Vagina (tissue), 2 donors: ENCODE data around the gene MYZAP. TPM values are rescaled to one million over a fixed set of nuclear protein-coding genes. Genes with fewer than 3 reads are reported as not detected.

ENCODE experiments used
- DNase-seq, 2 donors: peaks; one replicate each; pipeline ENCODE4 v3.0.0-alpha.2; 2017; ENCODE audit errors: extremely low spot score in 2 of 2
- H3K27ac ChIP-seq: fragments of 200-600 bp; sonication (generic); one replicate; pipeline ENCODE4 v1.5.1; 2019
- H3K27me3 ChIP-seq: fragments of 200-600 bp; sonication (generic); one replicate; pipeline ENCODE4 v1.5.1; 2019
- H3K36me3 ChIP-seq, 2 donors: fragments of 200-600 bp; sonication (generic); one replicate each; pipeline ENCODE4 v1.5.1; 2017 to 2019
- H3K4me1 ChIP-seq: fragments of 200-600 bp; sonication (generic); one replicate; pipeline ENCODE4 v1.5.1; 2019
- H3K4me3 ChIP-seq, 2 donors: fragments of 200-600 bp; sonication (generic); 1 replicate in 1 of 2; 2 replicates in 1 of 2; pipeline ENCODE4 v1.5.1; 2016 to 2019
- H3K9me3 ChIP-seq: fragments of 200-600 bp; sonication (generic); one replicate; pipeline ENCODE4 v1.5.1; 2019
- POLR2A ChIP-seq, 2 donors: fragments of 450-650 bp; IDR thresholded peaks; one replicate each; pipeline ENCODE4 v1.6.1; 2017; ENCODE audit warnings: antibody characterized with exemption in 2 of 2, mild to moderate bottlenecking in 2 of 2, moderate library complexity in 2 of 2
- POLR2AphosphoS5 ChIP-seq, 2 donors: sonication (generic); formaldehyde crosslinking; IDR thresholded peaks; one replicate each; pipeline ENCODE4 v1.9.0; 2017; ENCODE audit warnings: antibody characterized with exemption in 2 of 2, mild to moderate bottlenecking in 2 of 2, low read depth in 1 of 2; ENCODE audit not compliant: insufficient read depth in 1 of 2
- intact Hi-C: fragments of 100-400 bp; cut with DNase I; formaldehyde crosslinking; loops from one replicate; pipeline ENCODE4 v1.15.1; 2023
- total RNA-seq: library from RNA; depleted of rRNA; stranded (reverse); fragments of >200 nt; gene quantifications from one replicate; pipeline ENCODE4 v1.2.3, GENCODE V29; 2016
- TF ChIP-seq, protein P1 (sequence below), 3 experiments: fragments of 450-650 bp in 2 of 3; fragments of 200-600 bp in 1 of 3; sonication (generic) in 1 of 3; IDR thresholded peaks; one replicate each; pipeline ENCODE4 v1.5.1; 2017 to 2019; ENCODE audit warnings: antibody characterized with exemption in 3 of 3, mild to moderate bottlenecking in 2 of 3, moderate library complexity in 2 of 3

MYZAP gene
- total RNA-seq, 1 donor from 2014 or later: 15.2 TPM

DNA sequence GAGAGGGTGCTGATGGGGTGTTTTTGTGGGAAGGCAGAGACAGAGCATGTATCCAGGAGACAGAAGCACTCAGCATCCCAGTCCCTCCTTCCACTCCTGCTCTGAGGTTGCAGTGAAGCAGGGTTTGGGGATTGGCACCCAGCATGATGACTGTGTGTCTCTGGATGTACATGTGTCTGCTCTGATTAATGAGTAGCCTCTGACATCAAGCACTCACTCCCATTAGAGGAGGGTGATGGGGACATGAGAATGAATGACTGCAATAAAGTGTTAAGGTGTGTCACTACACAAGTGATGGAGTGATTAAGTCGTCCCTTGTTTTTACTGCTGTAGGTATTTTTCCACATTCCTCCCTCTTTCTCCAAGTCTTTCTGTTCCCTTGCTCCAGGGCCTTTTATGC, 9.6 kb upstream of the MYZAP start:
- no peaks in the 10 kb centered on the region for H3K27me3 ChIP-seq
- no peak for TF ChIP-seq POLR2A (IDR thresholded peaks at IDR 0.05)
- no peak overlapping the region for H3K27ac ChIP-seq
- intact Hi-C loops: no loop called here
- no peak overlapping the region for H3K4me3 ChIP-seq
- no peak for DNase-seq
- no peaks in the 10 kb centered on the region for H3K9me3 ChIP-seq
- peaks cover 1% of the 10 kb centered on the region for H3K4me1 ChIP-seq
- H3K36me3 ChIP-seq: no peaks in the 10 kb centered on the region

DNA sequence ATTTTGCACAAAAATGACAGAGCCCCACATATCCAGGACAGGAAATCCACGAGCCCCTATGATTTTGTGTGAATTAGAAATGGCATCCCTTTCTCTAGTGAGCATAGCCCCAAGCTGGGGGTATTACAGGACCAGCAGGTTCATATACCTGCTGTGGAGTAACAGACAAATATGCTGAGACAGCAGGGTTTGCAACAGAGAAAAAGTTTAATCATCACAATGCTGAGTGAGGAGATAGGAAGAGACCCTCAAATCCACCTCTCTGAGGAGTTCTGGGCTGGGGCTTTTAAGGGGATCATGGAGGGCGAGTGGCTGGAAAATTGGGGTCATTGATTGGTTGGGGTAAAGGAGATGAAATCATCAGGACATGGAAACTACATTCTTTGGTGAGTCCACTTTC, 8.4 kb upstream of the MYZAP start:
- no peak overlapping the region for H3K27ac ChIP-seq
- no peak overlapping the region for H3K4me3 ChIP-seq
- H3K36me3 ChIP-seq: no peaks in the 10 kb centered on the region
- H3K4me1 ChIP-seq: peaks cover 7% of the 10 kb centered on the region
- TF ChIP-seq POLR2A (IDR thresholded peaks at IDR 0.05): no peak
- TF ChIP-seq, protein P1, sequence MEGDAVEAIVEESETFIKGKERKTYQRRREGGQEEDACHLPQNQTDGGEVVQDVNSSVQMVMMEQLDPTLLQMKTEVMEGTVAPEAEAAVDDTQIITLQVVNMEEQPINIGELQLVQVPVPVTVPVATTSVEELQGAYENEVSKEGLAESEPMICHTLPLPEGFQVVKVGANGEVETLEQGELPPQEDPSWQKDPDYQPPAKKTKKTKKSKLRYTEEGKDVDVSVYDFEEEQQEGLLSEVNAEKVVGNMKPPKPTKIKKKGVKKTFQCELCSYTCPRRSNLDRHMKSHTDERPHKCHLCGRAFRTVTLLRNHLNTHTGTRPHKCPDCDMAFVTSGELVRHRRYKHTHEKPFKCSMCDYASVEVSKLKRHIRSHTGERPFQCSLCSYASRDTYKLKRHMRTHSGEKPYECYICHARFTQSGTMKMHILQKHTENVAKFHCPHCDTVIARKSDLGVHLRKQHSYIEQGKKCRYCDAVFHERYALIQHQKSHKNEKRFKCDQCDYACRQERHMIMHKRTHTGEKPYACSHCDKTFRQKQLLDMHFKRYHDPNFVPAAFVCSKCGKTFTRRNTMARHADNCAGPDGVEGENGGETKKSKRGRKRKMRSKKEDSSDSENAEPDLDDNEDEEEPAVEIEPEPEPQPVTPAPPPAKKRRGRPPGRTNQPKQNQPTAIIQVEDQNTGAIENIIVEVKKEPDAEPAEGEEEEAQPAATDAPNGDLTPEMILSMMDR (IDR thresholded peaks at IDR 0.05): no peak
- no peak for TF ChIP-seq POLR2AphosphoS5 (IDR thresholded peaks at IDR 0.05; ENCODE audit: insufficient read depth in 1 of 2, low read depth in 1 of 2)
- H3K9me3 ChIP-seq: no peaks in the 10 kb centered on the region
- no peaks in the 10 kb centered on the region for H3K27me3 ChIP-seq
- no peak for DNase-seq
- intact Hi-C loops: no loop called here

DNA sequence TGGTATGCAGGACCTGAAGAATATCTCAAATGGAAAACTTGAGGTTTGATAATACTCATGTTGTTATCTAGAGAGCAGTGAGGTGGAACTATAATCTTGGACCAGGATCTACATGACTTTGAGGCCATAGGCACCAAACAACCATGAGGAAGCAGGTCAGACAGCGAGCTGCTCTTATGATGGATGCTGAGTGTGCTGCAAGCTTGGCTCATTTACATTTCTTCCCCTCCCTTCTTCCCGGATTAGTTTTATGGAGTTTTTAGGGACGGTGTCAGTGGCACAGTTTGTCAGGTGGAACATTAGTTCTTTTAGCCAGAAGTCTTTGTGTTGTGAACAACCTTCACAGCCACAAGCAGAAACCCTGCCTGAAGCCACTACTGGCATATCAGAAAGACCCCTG, 8.0 kb upstream of the MYZAP start:
- no peaks in the 10 kb centered on the region for H3K9me3 ChIP-seq
- DNase-seq: no peak
- H3K27me3 ChIP-seq: no peaks in the 10 kb centered on the region
- no peak overlapping the region for H3K4me3 ChIP-seq
- intact Hi-C loops: no loop called here
- no peaks in the 10 kb centered on the region for H3K36me3 ChIP-seq
- peaks cover 11% of the 10 kb centered on the region for H3K4me1 ChIP-seq
- no peak for TF ChIP-seq POLR2AphosphoS5 (IDR thresholded peaks at IDR 0.05; ENCODE audit: insufficient read depth in 1 of 2, low read depth in 1 of 2)
- no peak for TF ChIP-seq POLR2A (IDR thresholded peaks at IDR 0.05)
- TF ChIP-seq, protein P1 (IDR thresholded peaks at IDR 0.05): no peak
- no peak overlapping the region for H3K27ac ChIP-seq

DNA sequence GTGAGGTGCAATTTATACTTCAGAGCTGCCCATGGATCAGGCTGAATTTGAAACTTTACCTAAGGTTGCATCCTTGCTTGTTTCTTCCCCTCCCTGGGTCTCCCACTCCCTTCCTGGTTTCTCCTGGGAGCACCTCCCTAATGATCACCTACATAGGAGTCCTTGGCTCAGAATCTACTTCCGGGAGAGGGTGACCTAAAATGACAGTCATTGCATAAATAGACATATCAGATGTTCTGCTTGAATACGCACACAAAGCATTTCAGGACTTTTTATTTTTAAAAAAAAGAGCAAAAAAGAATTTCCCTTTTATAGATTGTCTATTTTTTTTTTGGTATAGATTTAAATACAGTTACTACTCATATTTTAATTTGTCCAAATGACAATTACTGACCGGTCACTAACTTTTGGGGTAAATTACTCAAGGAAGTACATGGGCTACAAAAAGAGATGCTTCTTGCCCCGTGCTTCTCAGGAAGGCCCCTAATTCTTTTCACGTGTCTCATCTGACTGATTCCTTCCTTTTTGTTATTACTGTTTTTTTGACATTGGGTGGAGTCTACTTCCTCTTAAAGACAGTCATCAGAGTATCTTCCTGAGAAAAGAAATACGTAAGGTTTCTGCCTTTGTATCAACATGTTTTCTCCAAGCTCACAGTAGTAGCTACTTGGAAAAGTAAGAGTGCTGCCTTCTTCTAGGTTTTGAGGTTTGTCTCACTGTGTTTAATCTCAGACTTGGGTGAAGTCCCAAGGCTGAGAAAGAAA, 4.9 kb upstream of the MYZAP start:
- peaks cover 23% of the 10 kb centered on the region for H3K4me1 ChIP-seq
- no peaks in the 10 kb centered on the region for H3K27me3 ChIP-seq
- H3K9me3 ChIP-seq: no peaks in the 10 kb centered on the region
- no peak overlapping the region for H3K27ac ChIP-seq
- intact Hi-C loops: no loop called here
- no peak for DNase-seq
- TF ChIP-seq POLR2AphosphoS5 (IDR thresholded peaks at IDR 0.05; ENCODE audit: insufficient read depth in 1 of 2, low read depth in 1 of 2): no peak
- no peak for TF ChIP-seq POLR2A (IDR thresholded peaks at IDR 0.05)
- no peaks in the 10 kb centered on the region for H3K36me3 ChIP-seq
- H3K4me3 ChIP-seq: no peak overlapping the region

DNA sequence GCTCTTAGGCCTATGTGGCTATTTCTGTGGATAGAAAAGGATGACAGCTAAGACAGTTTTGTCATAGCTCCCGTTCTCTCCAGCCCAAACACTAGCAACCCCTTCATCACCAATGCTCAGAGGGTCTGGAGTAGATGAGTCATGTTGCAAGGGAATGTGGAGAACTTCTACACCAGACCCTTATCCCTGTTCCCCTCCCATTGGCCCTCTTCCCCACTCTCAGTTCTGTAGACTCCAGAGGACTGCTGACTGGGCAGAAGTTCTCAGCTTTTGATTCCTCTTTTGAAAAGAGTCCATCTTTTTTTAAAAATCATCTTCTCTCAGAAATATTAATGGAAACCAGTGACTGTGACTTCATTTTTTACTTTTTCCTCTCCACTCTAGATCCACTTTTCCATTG, 2.4 kb upstream of the MYZAP start:
- H3K9me3 ChIP-seq: no peaks in the 10 kb centered on the region
- H3K4me1 ChIP-seq: peaks cover 28% of the 10 kb centered on the region
- no peak overlapping the region for H3K4me3 ChIP-seq
- H3K27ac ChIP-seq: peak overlapping the region; percentile 29
- no peaks in the 10 kb centered on the region for H3K36me3 ChIP-seq
- H3K27me3 ChIP-seq: no peaks in the 10 kb centered on the region
- DNase-seq: no peak
- TF ChIP-seq, protein P1 (IDR thresholded peaks at IDR 0.05): no peak
- TF ChIP-seq POLR2A (IDR thresholded peaks at IDR 0.05) (no peak), POLR2AphosphoS5 (IDR thresholded peaks at IDR 0.05; ENCODE audit: insufficient read depth in 1 of 2, low read depth in 1 of 2) (no peak)
- intact Hi-C loops: no loop called here

DNA sequence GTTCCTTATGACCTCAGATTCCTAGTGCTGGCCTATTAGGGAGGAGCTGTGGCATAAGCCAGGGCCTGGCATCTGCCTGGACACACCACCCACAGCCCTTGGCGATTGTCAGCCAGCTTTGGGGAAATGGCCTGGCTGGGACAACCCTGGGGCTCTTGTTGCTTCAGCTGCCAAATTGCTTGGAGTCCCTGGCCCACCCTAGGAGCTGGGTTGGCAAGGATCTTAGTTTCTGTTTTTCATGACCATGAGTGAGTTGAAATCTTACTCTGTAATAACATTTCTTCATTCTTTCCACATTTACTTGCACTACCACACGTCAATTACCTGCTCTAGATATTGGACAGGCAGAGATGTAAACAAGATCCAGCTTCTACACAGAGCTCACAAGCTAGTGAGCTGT, 1.9 kb upstream of the MYZAP start:
- Histone ChIP-seq H3K27ac (peak overlapping the region; percentile 29), H3K4me3 (no peak overlapping the region), H3K4me1 (peaks cover 31% of the 10 kb centered on the region), H3K36me3 (no peaks in the 10 kb centered on the region), H3K9me3 (no peaks in the 10 kb centered on the region), H3K27me3 (no peaks in the 10 kb centered on the region)
- DNase-seq: no peak
- TF ChIP-seq POLR2AphosphoS5 (IDR thresholded peaks at IDR 0.05; ENCODE audit: insufficient read depth in 1 of 2, low read depth in 1 of 2): no peak
- TF ChIP-seq POLR2A (IDR thresholded peaks at IDR 0.05): no peak
- TF ChIP-seq, protein P1 (IDR thresholded peaks at IDR 0.05): no peak
- intact Hi-C loops: no loop called here
